WTC11 (cell line): ENCODE measurements around the gene FKBP7.

Experiments
- CTCF ChIP-seq: fragments of 200-600 bp; IDR thresholded peaks from 2 replicates; pipeline ENCODE4 v1.8.0; 2022; ENCODE audit warnings: antibody characterized with exemption
- MYBL2 ChIP-seq: sonication (generic); formaldehyde crosslinking; IDR thresholded peaks from 2 replicates; pipeline ENCODE4 v1.8.1; 2023; ENCODE audit warnings: mild to moderate bottlenecking, moderate library complexity, missing genetic modification reagents

- TF ChIP-seq CTCF (no peak), MYBL2 (CRISPR knock-in tag) (no peak)
Observed at GRCh38 chr2:178455947-178456346, 22.5 kb downstream of the FKBP7 start.
